Mesendoderm (in vitro differentiated cells): ENCODE data around the gene DDIAS.

Experiments used
- DNase-seq: peaks from one replicate; pipeline ENCODE4 v3.0.0; 2013
- H2AK5ac ChIP-seq: 2 replicates; pipeline ENCODE4 v1.6.1; 2013; ENCODE audit warnings: low read length, inconsistent platforms
- H2BK120ac ChIP-seq: 2 replicates; pipeline ENCODE4 v1.6.1; 2013; ENCODE audit warnings: low read depth, mild to moderate bottlenecking, low read length, moderate library complexity, mixed read lengths
- H2BK15ac ChIP-seq: replicated peaks from 2 replicates; pipeline ENCODE4 v1.6.1; 2013; ENCODE audit warnings: low read depth, mild to moderate bottlenecking, moderate library complexity
- H2BK5ac ChIP-seq: 2 replicates; pipeline ENCODE4 v1.6.1; 2013; ENCODE audit warnings: low read length, inconsistent platforms
- H3K18ac ChIP-seq: 2 replicates; pipeline ENCODE4 v1.6.1; 2013; ENCODE audit warnings: mild to moderate bottlenecking, low read length, mixed read lengths
- H3K23ac ChIP-seq: one replicate; pipeline ENCODE4 v1.6.1; 2013; ENCODE audit warnings: low read length
- H3K27ac ChIP-seq: 2 replicates; pipeline ENCODE4 v1.5.1; 2013; ENCODE audit warnings: low read depth, mild to moderate bottlenecking, inconsistent platforms, low read length, moderate library complexity
- H3K27me3 ChIP-seq: 2 replicates; pipeline ENCODE4 v1.6.1; 2013; ENCODE audit warnings: low read length, control low read depth, mild to moderate bottlenecking, inconsistent platforms; ENCODE audit not compliant: insufficient read depth, poor library complexity
- H3K36me3 ChIP-seq: 2 replicates; pipeline ENCODE4 v1.6.1; 2013; ENCODE audit warnings: low read length, inconsistent platforms; ENCODE audit not compliant: control insufficient read depth, insufficient read depth
- H3K4ac ChIP-seq: one replicate; pipeline ENCODE4 v1.6.1; 2013; ENCODE audit warnings: low read depth, mild to moderate bottlenecking, low read length, moderate library complexity
- H3K4me1 ChIP-seq: 2 replicates; pipeline ENCODE4 v1.6.1; 2013; ENCODE audit warnings: low read depth, low read length, inconsistent platforms; ENCODE audit not compliant: control insufficient read depth
- H3K4me2 ChIP-seq: 2 replicates; pipeline ENCODE4 v1.6.1; 2013; ENCODE audit warnings: low read length
- H3K4me3 ChIP-seq: 2 replicates; pipeline ENCODE4 v1.5.1; 2013; ENCODE audit warnings: mild to moderate bottlenecking, low read length
- H3K56ac ChIP-seq: one replicate; pipeline ENCODE4 v1.6.1; 2013; ENCODE audit warnings: low read length
- H3K79me1 ChIP-seq: 2 replicates; pipeline ENCODE4 v1.6.1; 2013; ENCODE audit warnings: low read length, inconsistent platforms
- H3K79me2 ChIP-seq: 2 replicates; pipeline ENCODE4 v1.6.1; 2013; ENCODE audit warnings: mild to moderate bottlenecking, low read length; ENCODE audit not compliant: control insufficient read depth, insufficient read depth
- H3K9ac ChIP-seq: 2 replicates; pipeline ENCODE4 v1.6.1; 2013; ENCODE audit warnings: low read length, inconsistent platforms
- H4K5ac ChIP-seq: one replicate; pipeline ENCODE4 v1.6.1; 2013; ENCODE audit warnings: low read length
- H4K8ac ChIP-seq: one replicate; pipeline ENCODE4 v1.6.1; 2013; ENCODE audit warnings: low read depth, mild to moderate bottlenecking, control low read depth, low read length, moderate library complexity
- WGBS: extraction: QIAGEN DNeasy Blood & Tissue Kit; methylation state at CpG from one replicate; pipeline ENCODE4 v1.1.7; 2013; ENCODE audit warnings: low lambda C conversion rate, missing lambda C conversion rate; ENCODE audit not compliant: insufficient coverage; ENCODE audit errors: extremely low coverage; 5-methylcytosine and 5-hydroxymethylcytosine counted together

DDIAS gene

GRCh38 chr11:82980947-82981346 lies 79.4 kb downstream of the DDIAS start:
- Histone ChIP-seq H3K4me2 (no peak overlapping the region), H2BK15ac (no peak overlapping the region), H3K4me3 (no peak overlapping the region), H2AK5ac (no peak overlapping the region), H2BK120ac (no peak overlapping the region), H3K27ac (no peak overlapping the region), H3K36me3 (no peaks in the 10 kb centered on the region), H3K56ac (no peak overlapping the region), H3K4ac (no peak overlapping the region), H2BK5ac (no peak overlapping the region), H3K79me1 (no peaks in the 10 kb centered on the region), H4K8ac (no peak overlapping the region), H3K18ac (no peak overlapping the region), H3K23ac (no peak overlapping the region), H3K27me3 (no peaks in the 10 kb centered on the region), H4K5ac (no peak overlapping the region), H3K9ac (no peak overlapping the region), H3K79me2 (no peaks in the 10 kb centered on the region), H3K4me1 (no peaks in the 10 kb centered on the region)
- no peak for DNase-seq
- WGBS: no CpG with 5 or more reads among the region's 4 CpGs

- H3K36me3 ChIP-seq: no peaks in the 10 kb centered on the region
- no peak overlapping the region for H4K5ac ChIP-seq
- no peak for DNase-seq
- H2BK120ac ChIP-seq: no peak overlapping the region
- no peak overlapping the region for H3K56ac ChIP-seq
- H2AK5ac ChIP-seq: no peak overlapping the region
- H3K23ac ChIP-seq: no peak overlapping the region
- H2BK15ac ChIP-seq: no peak overlapping the region
- H3K79me2 ChIP-seq: no peaks in the 10 kb centered on the region
- H3K9ac ChIP-seq: no peak overlapping the region
- no peak overlapping the region for H3K27ac ChIP-seq
- no peak overlapping the region for H3K4me2 ChIP-seq
- no peak overlapping the region for H2BK5ac ChIP-seq
- H3K4ac ChIP-seq: no peak overlapping the region
- H4K8ac ChIP-seq: no peak overlapping the region
- no peak overlapping the region for H3K4me3 ChIP-seq
- no peaks in the 10 kb centered on the region for H3K79me1 ChIP-seq
- H3K27me3 ChIP-seq: no peaks in the 10 kb centered on the region
- H3K4me1 ChIP-seq: no peaks in the 10 kb centered on the region
- H3K18ac ChIP-seq: no peak overlapping the region
- no CpG with 5 or more reads among the region's 6 CpGs for WGBS
Observed at GRCh38 chr11:82981852-82982251, 80.3 kb downstream of the DDIAS start.
